ENCODE measurements around the gene DOCK3.

- no peak for TF ChIP-seq CTCF (IDR thresholded peaks at IDR 0.05; ENCODE audit: low read depth, low read length, poor library complexity, severe bottlenecking)
- TF ChIP-seq EZH2phosphoT487 (IDR thresholded peaks at IDR 0.05; ENCODE audit: borderline replicate concordance, low read length) = no peak
Measured at GRCh38 chr3:50737193-50737905, 62.6 kb downstream of the DOCK3 start.

All from DOHH2 (cell line).